Calu3 (cell line): ENCODE results near the gene GALNT15. TPM values are rescaled to one million over a fixed set of nuclear protein-coding genes. Genes with fewer than 3 reads are reported as not detected.

Source experiments
- BruUV-seq: library from RNA; stranded (reverse); fragments of 400-500 nt; replicated peaks from 2 replicates; lab custom pipeline; 2021; lab: Mats Ljungman, UMichigan
- CTCF ChIA-PET: fragments of 300-600 bp; sonication (Branson Sonifier 250); formaldehyde crosslinking; loops from one replicate; lab custom pipeline; 2022; ENCODE audit warnings: antibody characterized with exemption; lab: Charles Lee
- DNase-seq: peaks from one replicate; pipeline ENCODE4 v3.0.0; 2022
- H3K27ac Mint-ChIP-seq: one replicate; pipeline ENCODE4 v1.8.0; 2022; ENCODE audit warnings: mixed read lengths; ENCODE audit not compliant: unreplicated experiment
- H3K27me3 Mint-ChIP-seq: one replicate; pipeline ENCODE4 v1.8.0; 2022; ENCODE audit warnings: mixed read lengths; ENCODE audit not compliant: unreplicated experiment
- H3K36me3 Mint-ChIP-seq: one replicate; pipeline ENCODE4 v1.8.0; 2022; ENCODE audit warnings: mild to moderate bottlenecking, moderate library complexity, mixed read lengths; ENCODE audit not compliant: insufficient read depth, unreplicated experiment
- H3K4me1 Mint-ChIP-seq: one replicate; pipeline ENCODE4 v1.8.0; 2022; ENCODE audit warnings: mild to moderate bottlenecking, low read depth, mixed read lengths; ENCODE audit not compliant: unreplicated experiment
- H3K4me3 Mint-ChIP-seq: one replicate; pipeline ENCODE4 v1.8.0; 2022; ENCODE audit warnings: mild to moderate bottlenecking, low read depth, moderate library complexity, mixed read lengths; ENCODE audit not compliant: unreplicated experiment
- H3K9me3 Mint-ChIP-seq: one replicate; pipeline ENCODE4 v1.8.0; 2022; ENCODE audit warnings: low read depth, mixed read lengths; ENCODE audit not compliant: unreplicated experiment
- intact Hi-C: fragments of 100-400 bp; cut with micrococcal nuclease; formaldehyde crosslinking; loops from one replicate; pipeline ENCODE4 v1.10.0; 2022; ENCODE audit not compliant: unreplicated experiment
- total RNA-seq: library from RNA; stranded (reverse); gene quantifications from 2 replicates; pipeline ENCODE4 v1.2.3, GENCODE V29; 2022
- TF ChIP-seq, protein P1 (sequence below): fragments of 200-600 bp; IDR thresholded peaks from one replicate; pipeline ENCODE4 v1.8.0; 2022; ENCODE audit warnings: antibody characterized with exemption; ENCODE audit not compliant: unreplicated experiment

GALNT15 gene
- total RNA-seq, 1 experiment from 2014 or later: not detected

DNA sequence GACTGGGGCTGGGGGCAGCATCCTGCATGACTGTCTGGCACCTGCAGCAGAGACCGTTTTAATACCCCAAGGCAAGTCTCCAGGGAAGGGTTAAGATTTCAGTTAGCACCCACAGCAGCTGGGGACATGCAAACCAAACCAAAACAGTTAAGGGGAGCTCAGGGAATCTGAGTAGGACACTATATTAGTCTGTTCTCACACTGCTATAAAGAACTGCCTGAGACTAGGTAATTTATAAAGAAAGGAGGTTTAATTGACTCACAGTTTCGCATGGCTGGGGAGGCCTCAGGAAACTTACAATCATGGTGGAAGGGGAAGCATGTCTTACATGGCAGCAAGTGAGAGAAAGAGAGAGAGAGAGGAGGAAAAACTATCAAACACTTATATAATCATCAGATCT lies 25.3 kb downstream of the GALNT15 start:
- Mint-ChIP-seq H3K4me1 (no peaks in the 10 kb centered on the region), H3K27ac (no peak overlapping the region), H3K27me3 (peaks cover 52% of the 10 kb centered on the region), H3K9me3 (no peaks in the 10 kb centered on the region), H3K36me3 (no peaks in the 10 kb centered on the region), H3K4me3 (no peak overlapping the region)
- intact Hi-C loops: no loop called here
- BruUV-seq: no TSS peak
- no peak for DNase-seq
- CTCF ChIA-PET: no interaction called here
- TF ChIP-seq, protein P1, sequence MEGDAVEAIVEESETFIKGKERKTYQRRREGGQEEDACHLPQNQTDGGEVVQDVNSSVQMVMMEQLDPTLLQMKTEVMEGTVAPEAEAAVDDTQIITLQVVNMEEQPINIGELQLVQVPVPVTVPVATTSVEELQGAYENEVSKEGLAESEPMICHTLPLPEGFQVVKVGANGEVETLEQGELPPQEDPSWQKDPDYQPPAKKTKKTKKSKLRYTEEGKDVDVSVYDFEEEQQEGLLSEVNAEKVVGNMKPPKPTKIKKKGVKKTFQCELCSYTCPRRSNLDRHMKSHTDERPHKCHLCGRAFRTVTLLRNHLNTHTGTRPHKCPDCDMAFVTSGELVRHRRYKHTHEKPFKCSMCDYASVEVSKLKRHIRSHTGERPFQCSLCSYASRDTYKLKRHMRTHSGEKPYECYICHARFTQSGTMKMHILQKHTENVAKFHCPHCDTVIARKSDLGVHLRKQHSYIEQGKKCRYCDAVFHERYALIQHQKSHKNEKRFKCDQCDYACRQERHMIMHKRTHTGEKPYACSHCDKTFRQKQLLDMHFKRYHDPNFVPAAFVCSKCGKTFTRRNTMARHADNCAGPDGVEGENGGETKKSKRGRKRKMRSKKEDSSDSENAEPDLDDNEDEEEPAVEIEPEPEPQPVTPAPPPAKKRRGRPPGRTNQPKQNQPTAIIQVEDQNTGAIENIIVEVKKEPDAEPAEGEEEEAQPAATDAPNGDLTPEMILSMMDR: no peak

DNA sequence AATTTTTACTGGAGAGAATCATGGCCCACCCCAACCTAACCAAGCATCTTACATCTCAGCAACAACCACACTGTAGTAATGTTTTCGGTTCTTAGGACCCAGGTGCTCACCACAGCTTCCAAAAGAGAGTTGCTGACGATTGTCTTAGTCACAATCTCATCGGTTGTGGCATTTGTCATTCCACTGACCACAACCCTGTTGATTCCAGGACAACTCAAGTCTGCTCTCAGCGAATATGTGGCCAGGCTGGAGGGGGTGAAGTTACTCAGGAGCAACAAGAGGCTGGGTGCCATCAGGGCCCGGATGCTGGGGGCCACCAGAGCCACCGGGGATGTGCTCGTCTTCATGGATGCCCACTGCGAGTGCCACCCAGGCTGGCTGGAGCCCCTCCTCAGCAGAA lies 25.9 kb downstream of the GALNT15 start:
- Mint-ChIP-seq H3K4me3 (no peak overlapping the region), H3K9me3 (no peaks in the 10 kb centered on the region), H3K4me1 (no peaks in the 10 kb centered on the region), H3K27ac (no peak overlapping the region), H3K36me3 (no peaks in the 10 kb centered on the region), H3K27me3 (peaks cover 57% of the 10 kb centered on the region)
- no peak for DNase-seq
- intact Hi-C loops: no loop called here
- TF ChIP-seq, protein P1: no peak
- no TSS peak for BruUV-seq
- CTCF ChIA-PET: no interaction called here

DNA sequence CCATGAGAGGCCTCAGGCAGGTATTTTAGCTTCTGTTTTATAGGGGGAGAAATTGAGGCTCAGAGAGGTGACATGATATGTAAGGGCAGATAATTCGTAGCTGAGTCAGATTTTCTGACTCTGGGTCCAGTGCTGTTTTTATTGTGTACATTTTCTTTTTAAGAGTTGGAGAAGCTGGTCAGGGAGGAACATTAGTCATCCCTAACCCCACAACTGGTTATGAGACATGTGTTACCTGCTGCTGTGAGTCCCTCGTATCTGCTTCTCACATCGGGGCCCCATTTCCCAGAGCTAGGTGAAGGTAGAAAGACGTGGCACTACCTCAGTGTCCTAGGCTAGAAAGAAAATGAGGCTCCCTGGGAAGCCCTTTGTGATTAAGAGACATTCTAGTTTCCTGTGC lies 28.6 kb downstream of the GALNT15 start:
- H3K27ac Mint-ChIP-seq: no peak overlapping the region
- peaks cover 61% of the 10 kb centered on the region for H3K27me3 Mint-ChIP-seq
- TF ChIP-seq, protein P1: no peak
- no peaks in the 10 kb centered on the region for H3K36me3 Mint-ChIP-seq
- H3K4me3 Mint-ChIP-seq: no peak overlapping the region
- DNase-seq: no peak
- H3K9me3 Mint-ChIP-seq: no peaks in the 10 kb centered on the region
- CTCF ChIA-PET: interaction anchor here (0.6 kb wide), 1 partner anchor 899 kb away, joined by 3 read pairs; no protein-coding TSS in a partner anchor
- intact Hi-C loops: no loop called here
- BruUV-seq: no TSS peak
- H3K4me1 Mint-ChIP-seq: no peaks in the 10 kb centered on the region

DNA sequence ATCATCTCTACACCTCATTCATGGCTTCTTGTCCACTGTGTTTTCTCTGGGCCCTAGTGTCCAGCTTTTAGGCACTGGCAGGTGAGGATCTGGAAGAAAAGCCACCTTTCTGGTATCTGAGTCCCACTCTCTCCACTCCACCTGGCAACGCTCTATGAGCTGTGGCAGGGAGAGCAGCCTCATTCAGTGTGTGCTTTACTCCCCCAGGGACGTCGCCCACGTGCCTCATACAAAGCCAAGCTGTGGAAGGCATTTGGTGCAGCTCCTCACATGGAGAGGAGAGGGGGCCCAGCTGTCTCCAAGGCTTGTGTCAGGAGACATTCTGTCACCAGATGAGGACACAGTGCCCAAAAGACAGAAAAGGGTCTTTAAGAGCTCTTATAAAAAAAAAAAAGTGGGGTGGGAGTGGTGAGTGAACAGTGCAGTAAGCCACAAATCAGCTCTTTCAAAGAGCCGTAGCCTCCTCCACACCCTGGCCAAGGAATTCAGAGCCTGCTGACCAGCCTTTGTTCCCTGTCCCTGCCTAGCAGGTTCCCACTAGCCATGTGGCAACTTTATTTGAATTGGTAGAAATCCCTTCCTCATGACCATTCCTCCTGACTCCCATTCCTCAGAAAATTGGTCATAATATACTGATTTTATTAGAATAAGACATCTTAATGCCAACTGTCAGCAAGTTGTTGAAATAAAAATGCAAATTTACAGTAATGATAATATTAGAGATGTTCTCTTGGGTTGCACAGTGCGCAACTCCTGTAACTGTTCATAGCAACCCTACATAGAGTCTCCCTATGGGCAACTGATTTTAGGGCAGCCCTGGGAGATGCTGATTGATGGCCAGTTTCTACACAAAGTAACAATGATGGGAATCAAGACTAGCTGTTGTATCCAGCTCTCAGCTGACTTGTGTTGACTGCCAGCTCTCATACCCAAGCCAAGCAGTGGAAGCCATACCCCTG lies 29.5 kb downstream of the GALNT15 start:
- CTCF ChIA-PET: interaction anchor here (0.6 kb wide), 2 partner anchors 177 to 900 kb away, joined by 3 read pairs; no protein-coding TSS in a partner anchor
- intact Hi-C loops: no loop called here
- Mint-ChIP-seq H3K9me3 (no peaks in the 10 kb centered on the region), H3K36me3 (no peaks in the 10 kb centered on the region), H3K27me3 (peaks cover 58% of the 10 kb centered on the region), H3K27ac (no peak overlapping the region), H3K4me3 (no peak overlapping the region), H3K4me1 (no peaks in the 10 kb centered on the region)
- TF ChIP-seq, protein P1: no peak
- no peak for DNase-seq
- no TSS peak for BruUV-seq
